SK-N-SH (cell line): ENCODE measurements around the gene TECPR2. TPM values are rescaled to one million over a fixed set of nuclear protein-coding genes. Genes with fewer than 3 reads are reported as not detected.

Experiments used
- CTCF ChIA-PET: fragments of 300-600, 350-600 bp; formaldehyde crosslinking; extraction: SDS; loops from one replicate; lab custom pipeline; 2021; lab: Yijun Ruan, JAX
- POLR2A ChIA-PET: fragments of 350-600 bp; sonication (Branson Sonifier 250); formaldehyde crosslinking; extraction: SDS; loops from one replicate; lab custom pipeline; 2020; ENCODE audit warnings: antibody characterized with exemption, inconsistent platforms; lab: Yijun Ruan, JAX
- DNase-seq: peaks from one replicate; pipeline ENCODE4 v3.0.0; 2012
- H2AFZ ChIP-seq: fragments of 200-600 bp; sonication (generic); 2 replicates; pipeline ENCODE4 v1.8.1; 2016; ENCODE audit warnings: antibody characterized with exemption, mild to moderate bottlenecking, low read depth
- H3F3A ChIP-seq: fragments of 200-600 bp; sonication (generic); replicated peaks from 2 replicates; pipeline ENCODE3; 2016; ENCODE audit warnings: antibody characterized with exemption, mild to moderate bottlenecking; ENCODE audit not compliant: insufficient read depth
- H3K27ac ChIP-seq, 2 experiments: fragments of 200-500 bp in 1 of 2; fragments of 200-600 bp in 1 of 2; sonication (Bioruptor generic) in 1 of 2; sonication (generic), shearing (Covaris generic) in 1 of 2; 2 replicates each; pipeline versions ENCODE4 v1.5.1 to v1.6.1; 2014 to 2016; ENCODE audit warnings: low read depth in 2 of 2, inconsistent platforms in 1 of 2, low read length in 1 of 2, mild to moderate bottlenecking in 1 of 2, mixed read lengths in 1 of 2
- H3K27me3 ChIP-seq: fragments of 200-600 bp; sonication (generic), shearing (Covaris generic); 2 replicates; pipeline ENCODE4 v1.6.1; 2016; ENCODE audit warnings: mixed run types; ENCODE audit not compliant: insufficient read depth
- H3K36me3 ChIP-seq, 2 experiments: fragments of 200-500 bp in 1 of 2; fragments of 200-600 bp in 1 of 2; sonication (Bioruptor generic) in 1 of 2; sonication (generic) in 1 of 2; replicated peaks in 1 of 2; 2 replicates each; pipeline versions ENCODE3 to v1.5.1; 2014 to 2016; ENCODE audit warnings: low read length in 1 of 2, mild to moderate bottlenecking in 1 of 2; ENCODE audit not compliant: insufficient read depth in 2 of 2, control insufficient read depth in 1 of 2
- H3K4me1 ChIP-seq, 2 experiments: fragments of 200-500 bp in 1 of 2; fragments of 200-600 bp in 1 of 2; sonication (Bioruptor generic) in 1 of 2; sonication (generic), shearing (Covaris generic) in 1 of 2; 2 replicates each; pipeline versions ENCODE4 v1.5.1 to v1.6.1; 2014 to 2016; ENCODE audit warnings: low read depth in 1 of 2, low read length in 1 of 2, mixed run types in 1 of 2; ENCODE audit not compliant: insufficient read depth in 2 of 2, control insufficient read depth in 1 of 2
- H3K4me2 ChIP-seq: fragments of 200-600 bp; sonication (generic), shearing (Covaris generic); 2 replicates; pipeline ENCODE4 v1.6.1; 2017; ENCODE audit warnings: mixed run types
- H3K4me3 ChIP-seq, 2 experiments: fragments of 200-500 bp in 1 of 2; fragments of 200-600 bp in 1 of 2; sonication (Bioruptor generic) in 1 of 2; sonication (generic), shearing (Covaris generic) in 1 of 2; 2 replicates each; pipeline versions ENCODE4 v1.5.1 to v1.8.1; 2014 to 2016; ENCODE audit warnings: low read depth in 2 of 2, inconsistent platforms in 1 of 2, low read length in 1 of 2, mild to moderate bottlenecking in 1 of 2, mixed read lengths in 1 of 2, moderate library complexity in 1 of 2
- H3K79me2 ChIP-seq: fragments of 200-600 bp; sonication (generic); 2 replicates; pipeline ENCODE4 v1.8.1; 2017; ENCODE audit warnings: mild to moderate bottlenecking; ENCODE audit not compliant: insufficient read depth
- H3K9ac ChIP-seq: fragments of 200-600 bp; sonication (generic); 2 replicates; pipeline ENCODE4 v1.6.1; 2017; ENCODE audit warnings: mixed run types
- H3K9me2 ChIP-seq: fragments of 200-600 bp; sonication (generic); 2 replicates; pipeline ENCODE4 v1.6.1; 2017; ENCODE audit warnings: mixed run types
- H3K9me3 ChIP-seq: fragments of 200-600 bp; sonication (generic); 2 replicates; pipeline ENCODE4 v1.6.1; 2017; ENCODE audit warnings: mixed run types, mild to moderate bottlenecking, moderate library complexity
- H4K20me1 ChIP-seq: fragments of 200-600 bp; sonication (generic); 2 replicates; pipeline ENCODE4 v1.6.1; 2017; ENCODE audit warnings: mild to moderate bottlenecking, mixed run types; ENCODE audit not compliant: insufficient read depth
- EZH2phosphoT487 ChIP-seq: fragments of 200-600 bp; sonication (generic); IDR thresholded peaks from 2 replicates; pipeline ENCODE4 v1.6.1; 2017; ENCODE audit warnings: low read depth, mixed run types, mild to moderate bottlenecking, antibody characterized with exemption, moderate library complexity, borderline replicate concordance
- FOSL2 ChIP-seq: IDR thresholded peaks from 2 replicates; pipeline ENCODE4 v1.4.0; 2012; ENCODE audit warnings: low read depth, mild to moderate bottlenecking, moderate library complexity, borderline replicate concordance
- FOXJ3 ChIP-seq: sonication (generic); formaldehyde crosslinking; IDR thresholded peaks from 2 replicates; pipeline ENCODE4 v1.5.1; 2020; ENCODE audit warnings: mild to moderate bottlenecking, missing genetic modification reagents
- FOXM1 ChIP-seq: IDR thresholded peaks from 2 replicates; pipeline ENCODE4 v1.4.0; 2012; ENCODE audit warnings: low read depth, mild to moderate bottlenecking
- JUND ChIP-seq: IDR thresholded peaks from 2 replicates; pipeline ENCODE4 v1.4.0; 2012
- MXI1 ChIP-seq: IDR thresholded peaks from 2 replicates; pipeline ENCODE4 v1.6.1; 2012; ENCODE audit warnings: mild to moderate bottlenecking, low read depth, low read length, improper control_type of control experiment
- POLR2AphosphoS5 ChIP-seq: IDR thresholded peaks from 2 replicates; pipeline ENCODE4 v1.6.1; 2012; ENCODE audit warnings: low read depth, low read length
- SIN3A ChIP-seq: IDR thresholded peaks from 2 replicates; pipeline ENCODE4 v1.6.1; 2012; ENCODE audit warnings: low read depth, mild to moderate bottlenecking, low read length, moderate library complexity, borderline replicate concordance
- SMC3 ChIP-seq: IDR thresholded peaks from 2 replicates; pipeline ENCODE4 v1.6.1; 2012; ENCODE audit warnings: low read depth, low read length, improper control_type of control experiment
- TAF1 ChIP-seq: IDR thresholded peaks from 2 replicates; pipeline ENCODE4 v1.6.1; 2012; ENCODE audit warnings: low read depth, mild to moderate bottlenecking, low read length, moderate library complexity, borderline replicate concordance
- TCF12 ChIP-seq: IDR thresholded peaks from 2 replicates; pipeline ENCODE4 v1.4.0; 2012
- YY1 ChIP-seq: IDR thresholded peaks from 2 replicates; pipeline ENCODE4 v1.4.0; 2012; ENCODE audit warnings: low read depth, mild to moderate bottlenecking
- WGBS: methylation state at CpG from one replicate; pipeline ENCODE4 v1.1.6; 2017; ENCODE audit warnings: low lambda C conversion rate; 5-methylcytosine and 5-hydroxymethylcytosine counted together
- polyA plus RNA-seq, 3 experiments: library from polyadenylated mRNA; depleted of rRNA; stranded (reverse); fragments of >200 nt; gene quantifications; 2 replicates each; pipeline ENCODE4 v1.2.3, GENCODE V29; 2012
- TF ChIP-seq, protein P1 (sequence below): IDR thresholded peaks from 2 replicates; pipeline ENCODE4 v1.4.0; 2012; ENCODE audit warnings: low read depth
- TF ChIP-seq, protein P2 (sequence below): IDR thresholded peaks from 2 replicates; pipeline ENCODE4; 2012
- TF ChIP-seq, protein P3 (sequence below): fragments of 200-600 bp; sonication (generic); IDR thresholded peaks from 2 replicates; pipeline ENCODE4 v1.6.1; 2017; ENCODE audit warnings: antibody characterized with exemption, mild to moderate bottlenecking, moderate library complexity
- TF ChIP-seq, protein P4 (sequence below): IDR thresholded peaks from 2 replicates; pipeline ENCODE4 v1.4.0; 2012; ENCODE audit warnings: low read depth, borderline replicate concordance
- TF ChIP-seq, protein P5 (sequence below): fragments of 150-350 bp; IDR thresholded peaks from 2 replicates; pipeline ENCODE4 v1.6.1; 2017; ENCODE audit warnings: antibody characterized with exemption, low read length, low read depth, borderline replicate concordance

TECPR2 gene
- polyA plus RNA-seq, 1 of the 3 experiments (the other 2 are of a cell fraction) = 6.9 TPM

DNA sequence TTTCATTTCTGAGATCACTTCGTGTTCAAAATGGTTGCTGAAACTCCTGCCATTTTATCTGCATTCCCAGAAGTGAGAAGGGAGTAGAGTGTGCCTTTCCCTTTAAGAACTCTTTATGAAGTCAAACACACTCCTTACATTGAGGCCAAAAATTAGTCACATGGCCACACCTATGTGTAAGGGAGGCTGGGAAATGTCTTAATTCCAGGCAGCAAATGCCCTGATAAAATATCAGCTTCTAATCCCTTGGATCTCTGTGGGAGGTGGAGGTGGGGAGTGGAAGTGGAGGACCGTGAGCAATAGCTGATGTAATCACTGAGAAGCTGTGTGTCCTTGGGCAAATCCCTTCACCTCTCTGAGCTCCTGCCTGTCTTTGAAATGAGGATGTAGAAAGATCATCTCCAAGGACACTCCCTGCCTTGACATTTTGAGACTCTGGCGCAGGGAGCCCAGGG is 169.5 kb downstream of the TECPR2 start (continued):
- TF ChIP-seq, protein P1, sequence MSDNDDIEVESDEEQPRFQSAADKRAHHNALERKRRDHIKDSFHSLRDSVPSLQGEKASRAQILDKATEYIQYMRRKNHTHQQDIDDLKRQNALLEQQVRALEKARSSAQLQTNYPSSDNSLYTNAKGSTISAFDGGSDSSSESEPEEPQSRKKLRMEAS = no peak
- no peak for TF ChIP-seq YY1
- no peak for TF ChIP-seq SMC3
- TF ChIP-seq, protein P2, sequence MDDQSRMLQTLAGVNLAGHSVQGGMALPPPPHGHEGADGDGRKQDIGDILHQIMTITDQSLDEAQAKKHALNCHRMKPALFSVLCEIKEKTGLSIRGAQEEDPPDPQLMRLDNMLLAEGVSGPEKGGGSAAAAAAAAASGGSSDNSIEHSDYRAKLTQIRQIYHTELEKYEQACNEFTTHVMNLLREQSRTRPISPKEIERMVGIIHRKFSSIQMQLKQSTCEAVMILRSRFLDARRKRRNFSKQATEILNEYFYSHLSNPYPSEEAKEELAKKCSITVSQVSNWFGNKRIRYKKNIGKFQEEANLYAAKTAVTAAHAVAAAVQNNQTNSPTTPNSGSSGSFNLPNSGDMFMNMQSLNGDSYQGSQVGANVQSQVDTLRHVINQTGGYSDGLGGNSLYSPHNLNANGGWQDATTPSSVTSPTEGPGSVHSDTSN = no peak
- no peak for TF ChIP-seq JUND

DNA sequence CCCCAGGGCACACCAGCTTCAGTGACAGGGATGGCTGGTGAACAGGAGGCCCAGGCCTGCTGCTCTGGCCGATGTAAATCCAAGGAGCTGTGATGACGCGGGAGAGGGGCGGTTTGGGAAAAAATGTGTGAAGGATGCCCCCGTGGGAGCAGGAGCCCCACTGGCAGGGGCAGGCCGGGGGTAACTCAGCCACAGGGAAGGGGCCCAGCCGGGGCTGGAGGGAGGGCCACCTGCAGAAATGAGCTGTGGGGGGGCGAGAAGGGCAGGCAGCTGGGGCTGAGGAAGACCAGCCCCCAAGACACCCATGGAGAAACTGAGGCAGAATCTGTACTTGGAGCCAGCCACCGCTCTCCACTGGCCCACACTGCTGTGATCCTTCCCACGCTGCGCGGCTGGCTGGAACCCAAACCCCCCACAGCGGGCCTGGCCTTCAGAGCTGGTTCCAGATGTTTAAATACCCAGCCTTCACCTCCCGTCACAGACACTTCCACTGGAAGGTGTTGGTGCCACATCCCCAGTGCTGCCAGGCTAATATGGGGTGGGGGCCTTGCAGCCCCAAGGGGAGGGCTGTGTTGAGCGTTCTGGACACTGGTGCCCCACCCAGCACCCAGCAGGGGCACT is 175.3 kb downstream of the TECPR2 start:
- Histone ChIP-seq H3K27ac (no peak overlapping the region), H2AFZ (no peak overlapping the region), H3K9me2 (no peaks in the 10 kb centered on the region), H3K36me3 (no peaks in the 10 kb centered on the region), H3K27me3 (no peaks in the 10 kb centered on the region), H3F3A (no peaks in the 10 kb centered on the region), H3K9ac (no peak overlapping the region), H3K4me3 (no peak overlapping the region), H3K9me3 (no peaks in the 10 kb centered on the region), H3K79me2 (no peaks in the 10 kb centered on the region), H3K4me2 (no peak overlapping the region), H3K4me1 (peaks cover 14 to 22% of the 10 kb centered on the region in 2 experiments; a peak in 2 of 4 replicates), H4K20me1 (no peaks in the 10 kb centered on the region)
- POLR2A ChIA-PET = no interaction called here
- WGBS = 84% methylated on average over 13 of the region's 15 CpGs
- CTCF ChIA-PET = interaction anchor here (1.4 kb wide), 1 partner anchor 16 kb away, joined by 3 read pairs; no protein-coding TSS in a partner anchor
- peak; percentile 39 for DNase-seq
- TF ChIP-seq, protein P3, sequence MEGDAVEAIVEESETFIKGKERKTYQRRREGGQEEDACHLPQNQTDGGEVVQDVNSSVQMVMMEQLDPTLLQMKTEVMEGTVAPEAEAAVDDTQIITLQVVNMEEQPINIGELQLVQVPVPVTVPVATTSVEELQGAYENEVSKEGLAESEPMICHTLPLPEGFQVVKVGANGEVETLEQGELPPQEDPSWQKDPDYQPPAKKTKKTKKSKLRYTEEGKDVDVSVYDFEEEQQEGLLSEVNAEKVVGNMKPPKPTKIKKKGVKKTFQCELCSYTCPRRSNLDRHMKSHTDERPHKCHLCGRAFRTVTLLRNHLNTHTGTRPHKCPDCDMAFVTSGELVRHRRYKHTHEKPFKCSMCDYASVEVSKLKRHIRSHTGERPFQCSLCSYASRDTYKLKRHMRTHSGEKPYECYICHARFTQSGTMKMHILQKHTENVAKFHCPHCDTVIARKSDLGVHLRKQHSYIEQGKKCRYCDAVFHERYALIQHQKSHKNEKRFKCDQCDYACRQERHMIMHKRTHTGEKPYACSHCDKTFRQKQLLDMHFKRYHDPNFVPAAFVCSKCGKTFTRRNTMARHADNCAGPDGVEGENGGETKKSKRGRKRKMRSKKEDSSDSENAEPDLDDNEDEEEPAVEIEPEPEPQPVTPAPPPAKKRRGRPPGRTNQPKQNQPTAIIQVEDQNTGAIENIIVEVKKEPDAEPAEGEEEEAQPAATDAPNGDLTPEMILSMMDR = no peak
- no peak for TF ChIP-seq FOXM1
- TF ChIP-seq POLR2AphosphoS5 = no peak
- TF ChIP-seq EZH2phosphoT487 = no peak
- TF ChIP-seq, protein P4, sequence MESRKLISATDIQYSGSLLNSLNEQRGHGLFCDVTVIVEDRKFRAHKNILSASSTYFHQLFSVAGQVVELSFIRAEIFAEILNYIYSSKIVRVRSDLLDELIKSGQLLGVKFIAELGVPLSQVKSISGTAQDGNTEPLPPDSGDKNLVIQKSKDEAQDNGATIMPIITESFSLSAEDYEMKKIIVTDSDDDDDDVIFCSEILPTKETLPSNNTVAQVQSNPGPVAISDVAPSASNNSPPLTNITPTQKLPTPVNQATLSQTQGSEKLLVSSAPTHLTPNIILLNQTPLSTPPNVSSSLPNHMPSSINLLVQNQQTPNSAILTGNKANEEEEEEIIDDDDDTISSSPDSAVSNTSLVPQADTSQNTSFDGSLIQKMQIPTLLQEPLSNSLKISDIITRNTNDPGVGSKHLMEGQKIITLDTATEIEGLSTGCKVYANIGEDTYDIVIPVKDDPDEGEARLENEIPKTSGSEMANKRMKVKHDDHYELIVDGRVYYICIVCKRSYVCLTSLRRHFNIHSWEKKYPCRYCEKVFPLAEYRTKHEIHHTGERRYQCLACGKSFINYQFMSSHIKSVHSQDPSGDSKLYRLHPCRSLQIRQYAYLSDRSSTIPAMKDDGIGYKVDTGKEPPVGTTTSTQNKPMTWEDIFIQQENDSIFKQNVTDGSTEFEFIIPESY = no peak
- no peak for TF ChIP-seq MXI1
- no peak for TF ChIP-seq SMC3
- TF ChIP-seq SIN3A = no peak
- no peak for TF ChIP-seq TAF1
- TF ChIP-seq FOXJ3 (CRISPR knock-in tag) = no peak
- TF ChIP-seq, protein P2 = no peak
- TF ChIP-seq, protein P5, sequence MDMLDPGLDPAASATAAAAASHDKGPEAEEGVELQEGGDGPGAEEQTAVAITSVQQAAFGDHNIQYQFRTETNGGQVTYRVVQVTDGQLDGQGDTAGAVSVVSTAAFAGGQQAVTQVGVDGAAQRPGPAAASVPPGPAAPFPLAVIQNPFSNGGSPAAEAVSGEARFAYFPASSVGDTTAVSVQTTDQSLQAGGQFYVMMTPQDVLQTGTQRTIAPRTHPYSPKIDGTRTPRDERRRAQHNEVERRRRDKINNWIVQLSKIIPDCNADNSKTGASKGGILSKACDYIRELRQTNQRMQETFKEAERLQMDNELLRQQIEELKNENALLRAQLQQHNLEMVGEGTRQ = no peak
- no peak for TF ChIP-seq JUND
- TF ChIP-seq FOSL2 = no peak
- TF ChIP-seq TCF12 = no peak
